Effector CD4-positive, alpha-beta T cell (primary cell): ENCODE measurements around the gene CDK14.
"Not testable (repeated sequence)": the region's sequence is repeated elsewhere in the genome, so short reads cannot be mapped to it uniquely, and the experiment has no call there.

ENCODE experiments used
- DNase-seq: peaks from one replicate; pipeline ENCODE4 v3.0.0-alpha.2; 2020

Gene CDK14

GRCh38 chr7:90763108-90763507, 167.0 kb downstream of the CDK14 start:
- no peak for DNase-seq

- DNase-seq = no peak
These were observed 168.9 kb downstream of the CDK14 start for GRCh38 chr7:90764848-90765570.

- DNase-seq = no peak
These were observed 170.9 kb downstream of the CDK14 start for GRCh38 chr7:90766814-90767564.

GRCh38 chr7:90768301-90768700, 172.2 kb downstream of the CDK14 start:
- DNase-seq = no peak

- DNase-seq = no peak
These were observed 172.9 kb downstream of the CDK14 start for GRCh38 chr7:90769036-90769435.

GRCh38 chr7:90769566-90769965, 173.4 kb downstream of the CDK14 start:
- not testable (repeated sequence) for DNase-seq

GRCh38 chr7:90771281-90771680, 175.2 kb downstream of the CDK14 start:
- DNase-seq = no peak

GRCh38 chr7:90772410-90772809, 176.3 kb downstream of the CDK14 start:
- no peak for DNase-seq

GRCh38 chr7:90773269-90773668, 177.1 kb downstream of the CDK14 start:
- no peak for DNase-seq

GRCh38 chr7:90774706-90775105, 178.6 kb downstream of the CDK14 start:
- no peak for DNase-seq

- no peak for DNase-seq
These were observed 179.4 kb downstream of the CDK14 start for GRCh38 chr7:90775383-90775965.

GRCh38 chr7:90777041-90777440, 180.9 kb downstream of the CDK14 start:
- DNase-seq = no peak

GRCh38 chr7:90777465-90777864, 181.3 kb downstream of the CDK14 start:
- DNase-seq = no peak

- DNase-seq = no peak
These were observed 181.8 kb downstream of the CDK14 start for GRCh38 chr7:90777886-90778285.

- DNase-seq = no peak
These were observed 191.9 kb downstream of the CDK14 start for GRCh38 chr7:90788052-90788451.

- DNase-seq = no peak
These were observed 193.7 kb downstream of the CDK14 start for GRCh38 chr7:90789736-90790306.

- no peak for DNase-seq
These were observed 195.5 kb downstream of the CDK14 start for GRCh38 chr7:90791596-90791995.

- DNase-seq = no peak
These were observed 196.2 kb downstream of the CDK14 start for GRCh38 chr7:90792301-90792700.

GRCh38 chr7:90794234-90794633, 198.1 kb downstream of the CDK14 start:
- DNase-seq = not testable (repeated sequence)

- no peak for DNase-seq
These were observed 201.5 kb downstream of the CDK14 start for GRCh38 chr7:90797596-90797995.

- DNase-seq = no peak
These were observed 208.2 kb downstream of the CDK14 start for GRCh38 chr7:90804370-90804769.

GRCh38 chr7:90815552-90815951, 219.4 kb downstream of the CDK14 start:
- not testable (repeated sequence) for DNase-seq

- DNase-seq = no peak
These were observed 220.5 kb downstream of the CDK14 start for GRCh38 chr7:90816511-90817142.
